GM12878 (cell line): ENCODE measurements around the gene RAB36. TPM values are rescaled to one million over a fixed set of nuclear protein-coding genes. Genes with fewer than 3 reads are reported as not detected.

Source experiments
- ATAC-seq: fragments of 200-7000 bp; cut with Tn5 transposase; 3 replicates; pipeline ENCODE4 v1.9.1; 2020; ENCODE audit warnings: mild to moderate bottlenecking, moderate library complexity
- BruUV-seq: library from RNA; stranded (reverse); fragments of 400-500 nt; replicated peaks from 2 replicates; lab custom pipeline; 2021; lab: Mats Ljungman, UMichigan
- CTCF ChIA-PET: fragments of 300-600 bp; sonication (Branson Sonifier 250); formaldehyde crosslinking; extraction: SDS; loops from one replicate; lab custom pipeline; 2021; ENCODE audit warnings: inconsistent platforms; lab: Yijun Ruan, JAX
- POLR2A ChIA-PET: fragments of 350-600 bp; formaldehyde crosslinking; extraction: SDS; loops from one replicate; lab custom pipeline; 2021; ENCODE audit warnings: inconsistent platforms; lab: Charles Lee
- RAD21 ChIA-PET: fragments of 300-600 bp; sonication (Branson Sonifier 250); formaldehyde crosslinking; loops from one replicate; lab custom pipeline; 2023; ENCODE audit warnings: antibody characterized with exemption; ENCODE audit not compliant: unreplicated experiment; lab: Charles Lee
- SMC1A ChIA-PET: fragments of 300-600 bp; sonication (Branson Sonifier 250); formaldehyde crosslinking; loops from one replicate; lab custom pipeline; 2023; ENCODE audit not compliant: unreplicated experiment, uncharacterized antibody; lab: Charles Lee
- DNase-seq: peaks from one replicate; pipeline ENCODE4 v3.0.0-alpha.2; 2011; ENCODE audit warnings: low read depth, low spot score
- FAIRE-seq: peaks from 3 replicates; lab custom pipeline; 2011; peaks lifted over from hg19 to GRCh38; lab: Jason Lieb, UNC
- H2AFZ ChIP-seq: 2 replicates; pipeline ENCODE4 v1.6.0; 2011; ENCODE audit warnings: low read depth, low read length, control low read depth; ENCODE audit not compliant: control insufficient read depth
- H3K27ac ChIP-seq: 2 replicates; pipeline ENCODE4 v1.5.1; 2011; ENCODE audit warnings: control low read depth; ENCODE audit not compliant: control insufficient read depth, insufficient read depth
- H3K27me3 ChIP-seq, 2 experiments: replicated peaks in 1 of 2; 2 replicates each; pipeline versions ENCODE4 v1.6.0 to v1.6.1; 2011; ENCODE audit warnings: low read length in 1 of 2; ENCODE audit not compliant: control insufficient read depth in 2 of 2, insufficient read depth in 2 of 2
- H3K36me3 ChIP-seq, 2 experiments: 2 replicates each; pipeline ENCODE4 v1.5.1; 2011; ENCODE audit warnings: low read length in 1 of 2; ENCODE audit not compliant: control insufficient read depth in 2 of 2, insufficient read depth in 2 of 2
- H3K4me1 ChIP-seq: 2 replicates; pipeline ENCODE4 v1.6.1; 2011; ENCODE audit warnings: mild to moderate bottlenecking, low read length, moderate library complexity, mixed read lengths; ENCODE audit not compliant: control insufficient read depth, insufficient read depth
- H3K4me2 ChIP-seq: 2 replicates; pipeline ENCODE4 v1.6.0; 2011; ENCODE audit warnings: control low read depth; ENCODE audit not compliant: control insufficient read depth, insufficient read depth
- H3K4me3 ChIP-seq: fragments of 200-600 bp; sonication (generic); 2 replicates; pipeline ENCODE4 v1.5.1; 2016
- H3K79me2 ChIP-seq: 2 replicates; pipeline ENCODE4 v1.6.0; 2011; ENCODE audit warnings: low read length; ENCODE audit not compliant: control insufficient read depth, insufficient read depth
- H3K9ac ChIP-seq: 2 replicates; pipeline ENCODE4 v1.8.0; 2011; ENCODE audit warnings: low read length, control low read depth, mixed read lengths; ENCODE audit not compliant: control insufficient read depth, insufficient read depth
- H3K9me3 ChIP-seq: replicated peaks from 3 replicates; pipeline ENCODE4 v1.5.1; 2011; ENCODE audit warnings: mild to moderate bottlenecking, low read length; ENCODE audit not compliant: control insufficient read depth, insufficient read depth
- H4K20me1 ChIP-seq: 2 replicates; pipeline ENCODE4 v1.6.0; 2011; ENCODE audit not compliant: control insufficient read depth, insufficient read depth
- CEBPZ ChIP-seq: fragments of 150-350 bp; IDR thresholded peaks from 2 replicates; pipeline ENCODE4 v1.6.1; 2016; ENCODE audit warnings: low read depth, low read length
- JUND ChIP-seq: IDR thresholded peaks from 2 replicates; pipeline ENCODE4 v1.6.1; 2012; ENCODE audit warnings: low read depth, mild to moderate bottlenecking, low read length, improper control_type of control experiment, moderate library complexity
- MEF2A ChIP-seq: IDR thresholded peaks from 2 replicates; pipeline ENCODE4 v1.6.1; 2011; ENCODE audit warnings: low read depth, mild to moderate bottlenecking, low read length, moderate library complexity; ENCODE audit not compliant: insufficient read depth
- MTA3 ChIP-seq: IDR thresholded peaks from 2 replicates; pipeline ENCODE4 v1.6.1; 2012; ENCODE audit warnings: low read length, inconsistent platforms, borderline replicate concordance
- NR2F1 ChIP-seq: fragments of 450-650 bp; conservative IDR thresholded peaks from 2 replicates; pipeline ENCODE4 v1.6.1; 2017; ENCODE audit warnings: mild to moderate bottlenecking
- SMC3 ChIP-seq: IDR thresholded peaks from 2 replicates; pipeline ENCODE4 v1.6.1; 2011; ENCODE audit warnings: low read length, improper control_type of control experiment, borderline replicate concordance
- SREBF2 ChIP-seq: IDR thresholded peaks from 2 replicates; pipeline ENCODE4 v1.6.1; 2012; ENCODE audit warnings: mild to moderate bottlenecking, low read length
- TCF12 ChIP-seq: IDR thresholded peaks from 2 replicates; pipeline ENCODE4 v1.6.1; 2011; ENCODE audit warnings: low read depth, mild to moderate bottlenecking, low read length
- ZNF217 ChIP-seq: fragments of 450-650 bp; IDR thresholded peaks from 2 replicates; pipeline ENCODE4 v1.6.1; 2017; ENCODE audit warnings: antibody characterized with exemption, mild to moderate bottlenecking
- WGBS: methylation state at CpG from one replicate; pipeline ENCODE4 v1.1.6; 2016; ENCODE audit warnings: low lambda C conversion rate; ENCODE audit not compliant: insufficient replicate concordance, insufficient coverage; ENCODE audit errors: missing lambda C conversion rate; 5-methylcytosine and 5-hydroxymethylcytosine counted together
- in situ Hi-C: fragments of 300-500 bp; cut with MboI; formaldehyde crosslinking; loops from 9 replicates; pipeline ENCODE4 v1.14.3; 2018; ENCODE audit warnings: mixed read lengths
- intact Hi-C: fragments of 100-400 bp; cut with micrococcal nuclease; formaldehyde crosslinking; loops from one replicate; pipeline ENCODE4 v1.14.2; 2022; ENCODE audit not compliant: unreplicated experiment
- polyA plus RNA-seq, 11 experiments: library from polyadenylated mRNA; depleted of rRNA in 4 of 11; unstranded in 6 of 11; stranded (reverse) in 5 of 11; fragments of >200 nt; fragmentation: Nextera tagmentation in 4 of 11; fragmentation: Illumina TruSeq in 1 of 11; extraction: Ambion mirVana in 4 of 11; extraction: Trizol in 1 of 11; gene quantifications; 1 replicate in 1 of 11; 2 replicates in 10 of 11; pipeline versions ENCODE4 v1.2.1 to v1.2.3, GENCODE V29; 2011 to 2016; ENCODE audit warnings: inconsistent platforms in 2 of 11, missing spikeins in 2 of 11, low read depth in 1 of 11
- total RNA-seq, 4 experiments: library from RNA; depleted of rRNA in 3 of 4; stranded (reverse); fragments of >200 nt in 3 of 4; fragmentation: Illumina TruSeq in 1 of 4; extraction: Trizol in 1 of 4; gene quantifications; 2 replicates each; pipeline versions ENCODE4 v1.2.1 to v1.2.3, GENCODE V29; 2013 to 2021

RAB36 gene
- total and polyA plus RNA-seq, 10 of the 15 experiments (the other 5 are each of a cell fraction or from before 2014, with no cell fraction given), result 0.31 to 2.7 (median 1.1) TPM

- ChIA-PET SMC1A (no interaction called here), POLR2A (no interaction called here), RAD21 (no interaction called here), CTCF (interaction anchor here (0.9 to 1.3 kb wide), 2 partner anchors 8 to 17 kb away, joined by 3 to 6 read pairs; no protein-coding TSS in a partner anchor)
- no peak overlapping the region for H3K4me3 ChIP-seq
- TF ChIP-seq TCF12 (no peak), ZNF217 (no peak), JUND (no peak), SMC3 (no peak), SREBF2 (no peak), CEBPZ (no peak), MEF2A (no peak), MTA3 (no peak), NR2F1 (no peak)
- intact Hi-C loops (no loop called here), in situ Hi-C loops (no loop called here)
- H3K9ac ChIP-seq, result no peak overlapping the region
- no peaks in the 10 kb centered on the region for H3K9me3 ChIP-seq
- no peaks in the 10 kb centered on the region for H3K27me3 ChIP-seq
- no peaks in the 10 kb centered on the region for H3K79me2 ChIP-seq
- FAIRE-seq (no peak), DNase-seq (no peak), ATAC-seq (no peak)
- WGBS, result 31% methylated on average over 4 of the region's 4 CpGs
- H4K20me1 ChIP-seq, result no peaks in the 10 kb centered on the region
- no peak overlapping the region for H2AFZ ChIP-seq
- no peak overlapping the region for H3K4me2 ChIP-seq
- no peaks in the 10 kb centered on the region for H3K36me3 ChIP-seq
- H3K27ac ChIP-seq, result no peak overlapping the region
- no peaks in the 10 kb centered on the region for H3K4me1 ChIP-seq
- BruUV-seq, result no TSS peak
These were observed 15.8 kb downstream of the RAB36 start for GRCh38 chr22:23161029-23161428.
